ENCODE data around the gene IMPDH1.
A peak's percentile ranks its signal among the peaks of the same experiment; 100 is the strongest.

Gene IMPDH1

DNA sequence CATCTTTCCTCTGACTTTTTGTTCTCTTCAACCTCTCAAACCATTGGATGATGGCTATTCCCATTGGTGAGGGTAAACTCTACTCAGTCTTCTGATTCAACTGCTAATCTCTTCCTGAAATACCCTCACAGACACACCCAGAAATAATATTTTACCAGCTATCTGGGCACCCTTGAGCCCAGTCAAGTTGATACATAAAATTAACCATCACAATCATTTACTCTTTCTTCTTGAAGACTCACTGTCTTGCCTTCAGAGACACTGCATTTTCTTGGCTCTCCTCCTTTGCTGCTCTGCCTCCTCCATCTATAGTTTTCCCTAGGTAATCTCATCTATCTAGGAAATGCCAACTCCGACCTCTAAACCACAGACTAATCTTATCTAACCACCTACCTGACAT lies 35.7 kb downstream of the IMPDH1 start:
- peaks cover 6% of the 10 kb centered on the region for H3K27me3 Mint-ChIP-seq
- DNase-seq (no peak), ATAC-seq (no peak)
- no peak overlapping the region for H3K27ac Mint-ChIP-seq
- no peaks in the 10 kb centered on the region for H3K36me3 Mint-ChIP-seq (ENCODE audit: low read depth)
- H3K4me3 Mint-ChIP-seq = no peak overlapping the region
- H3K9me3 Mint-ChIP-seq = no peaks in the 10 kb centered on the region
- H3K4me1 Mint-ChIP-seq = no peaks in the 10 kb centered on the region

DNA sequence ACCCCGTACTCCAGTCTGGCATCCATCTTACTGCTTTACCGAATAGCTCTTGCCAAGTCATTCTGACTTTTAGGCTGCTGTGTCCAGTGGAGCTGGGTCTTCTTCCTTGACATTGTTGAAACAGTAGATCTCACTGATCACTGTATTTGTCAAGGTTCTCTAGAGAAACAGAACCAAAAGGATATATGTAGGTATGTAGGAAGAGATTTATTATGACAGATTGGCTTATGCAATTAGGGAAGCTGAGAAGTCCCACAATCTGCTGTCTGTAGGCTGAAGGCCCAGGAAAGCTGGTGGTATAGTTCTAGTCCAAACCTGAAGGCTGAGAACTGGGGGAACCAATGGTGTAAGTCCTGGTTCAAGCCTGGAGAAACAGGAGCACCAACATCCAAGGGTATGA lies 36.2 kb downstream of the IMPDH1 start:
- no peaks in the 10 kb centered on the region for H3K9me3 Mint-ChIP-seq
- no peak overlapping the region for H3K4me3 Mint-ChIP-seq
- H3K27me3 Mint-ChIP-seq = peaks cover 6% of the 10 kb centered on the region
- ATAC-seq (no peak), DNase-seq (no peak)
- H3K36me3 Mint-ChIP-seq (ENCODE audit: low read depth) = no peaks in the 10 kb centered on the region
- no peaks in the 10 kb centered on the region for H3K4me1 Mint-ChIP-seq
- H3K27ac Mint-ChIP-seq = no peak overlapping the region

DNA sequence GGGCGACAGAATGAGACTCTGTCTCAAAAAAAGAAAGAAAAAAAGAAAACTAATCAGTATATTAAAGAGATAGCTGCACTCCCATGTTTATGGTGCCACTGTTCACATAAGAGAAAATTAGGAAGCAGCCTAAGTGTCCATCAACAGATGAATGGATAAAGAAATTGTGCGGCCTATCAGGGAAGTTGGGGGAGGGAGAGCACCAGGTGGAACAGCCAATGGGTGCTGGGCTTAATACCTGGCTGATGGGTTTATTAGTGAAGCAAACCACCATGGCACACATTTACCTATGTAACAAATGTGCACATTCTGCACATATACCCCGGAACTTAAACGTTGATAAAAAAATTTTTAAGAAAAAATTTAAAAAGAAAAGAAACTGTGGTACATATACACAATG lies 39.3 kb downstream of the IMPDH1 start:
- Mint-ChIP-seq H3K9me3 (no peaks in the 10 kb centered on the region), H3K27ac (no peak overlapping the region), H3K36me3 (ENCODE audit: low read depth) (no peaks in the 10 kb centered on the region), H3K4me3 (no peak overlapping the region), H3K27me3 (peaks cover 20% of the 10 kb centered on the region), H3K4me1 (no peaks in the 10 kb centered on the region)
- ATAC-seq = no peak
- DNase-seq = no peak

DNA sequence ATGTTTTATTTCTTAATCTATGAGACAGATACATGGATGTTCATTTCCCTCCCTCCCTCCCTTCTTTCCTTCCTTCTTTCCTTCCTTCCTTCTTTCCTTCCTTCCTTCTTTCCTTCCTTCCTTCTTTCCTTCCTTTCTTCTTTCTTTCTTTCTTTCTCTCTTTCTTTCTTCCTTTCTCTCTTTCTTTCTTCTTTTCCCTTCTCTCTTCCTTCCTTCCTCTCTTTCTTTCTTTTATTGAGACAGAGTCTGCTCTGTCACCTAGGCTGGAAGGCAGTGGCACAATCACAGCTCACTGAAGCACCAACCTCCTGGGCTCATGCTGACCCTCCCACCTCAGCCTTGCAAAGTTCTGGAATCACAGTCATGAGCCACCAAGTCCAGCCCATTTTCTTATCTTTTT lies 42.8 kb downstream of the IMPDH1 start:
- H3K4me1 Mint-ChIP-seq = peaks cover 10% of the 10 kb centered on the region
- DNase-seq (no peak), ATAC-seq (no peak)
- H3K27me3 Mint-ChIP-seq = peaks cover 48% of the 10 kb centered on the region
- no peaks in the 10 kb centered on the region for H3K9me3 Mint-ChIP-seq
- no peak overlapping the region for H3K27ac Mint-ChIP-seq
- no peaks in the 10 kb centered on the region for H3K36me3 Mint-ChIP-seq (ENCODE audit: low read depth)
- no peak overlapping the region for H3K4me3 Mint-ChIP-seq

DNA sequence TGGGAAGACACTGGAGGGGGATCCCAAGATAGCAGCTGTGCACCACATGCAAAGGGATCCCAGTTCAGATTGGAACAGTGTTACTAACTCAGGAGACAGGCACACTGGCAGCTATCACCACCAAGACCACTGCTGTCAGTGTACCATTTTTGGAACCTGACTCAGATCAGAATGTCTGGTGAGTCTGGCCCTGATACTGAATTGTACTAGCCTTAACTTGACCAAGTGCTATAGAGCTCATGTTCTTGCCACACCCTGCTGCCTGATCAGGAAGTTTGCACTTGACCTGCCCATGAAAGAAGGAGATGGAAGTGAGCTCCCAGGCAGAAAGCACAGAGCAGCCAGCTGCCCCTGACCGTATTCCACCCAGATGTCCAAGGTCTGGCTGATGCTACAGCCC lies 43.5 kb downstream of the IMPDH1 start:
- Mint-ChIP-seq H3K36me3 (ENCODE audit: low read depth) (no peaks in the 10 kb centered on the region), H3K27ac (no peak overlapping the region), H3K9me3 (no peaks in the 10 kb centered on the region), H3K4me3 (no peak overlapping the region), H3K27me3 (peaks cover 51% of the 10 kb centered on the region), H3K4me1 (peaks cover 12% of the 10 kb centered on the region)
- no peak for DNase-seq
- ATAC-seq = no peak

DNA sequence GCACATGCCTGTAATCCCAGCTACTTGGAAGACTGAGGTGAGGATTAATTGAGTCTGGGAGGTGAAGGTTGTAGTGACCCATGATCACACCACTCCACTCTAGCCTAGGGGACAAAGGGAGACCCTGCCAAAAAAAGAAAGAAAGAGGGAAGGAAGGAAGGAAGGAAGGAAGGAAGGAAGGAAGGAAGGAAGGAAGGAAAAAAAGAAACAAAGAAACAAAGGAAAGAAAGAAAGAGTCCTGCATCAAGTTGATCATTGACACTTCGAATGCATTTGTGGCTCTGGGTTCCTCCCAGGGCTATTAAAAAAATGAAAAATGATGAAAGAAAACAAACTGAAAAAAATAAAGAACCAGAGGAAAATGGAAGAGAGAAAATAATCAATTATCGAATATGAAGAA lies 44.4 kb downstream of the IMPDH1 start:
- H3K27ac Mint-ChIP-seq = no peak overlapping the region
- no peak for ATAC-seq
- peaks cover 58% of the 10 kb centered on the region for H3K27me3 Mint-ChIP-seq

DNA sequence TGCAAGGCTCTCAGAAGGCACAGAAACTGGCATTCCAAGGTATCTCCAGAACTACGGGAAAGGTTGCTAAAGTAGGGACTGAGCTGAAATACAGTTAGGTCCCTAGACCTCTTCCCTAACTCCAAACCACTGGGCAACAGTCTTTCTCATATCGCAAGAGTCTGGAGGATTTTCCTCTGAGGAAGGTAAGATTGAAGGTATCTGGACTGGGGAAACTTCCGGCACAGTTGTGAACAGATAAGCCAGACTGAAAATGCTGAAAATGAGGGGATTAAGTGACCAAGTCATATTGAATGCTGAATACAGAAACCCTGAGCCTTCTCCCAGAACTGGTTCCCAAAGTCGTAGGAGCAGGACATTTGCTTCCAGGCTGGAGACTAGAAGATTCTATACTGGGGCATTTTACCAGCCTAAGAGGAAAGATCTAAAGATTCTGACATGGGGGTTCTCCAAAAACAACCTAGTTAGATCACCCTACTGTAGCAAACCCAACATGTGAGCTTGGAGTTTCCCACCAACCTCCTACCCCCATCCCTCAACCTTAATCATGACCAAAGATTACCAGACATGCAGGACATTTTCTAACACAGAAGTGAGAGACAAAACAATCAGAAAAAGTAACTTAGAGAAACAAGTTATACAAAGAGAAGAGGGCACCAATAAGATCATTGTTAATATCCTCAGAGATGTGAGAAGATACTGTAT lies 45.5 kb downstream of the IMPDH1 start:
- Mint-ChIP-seq H3K36me3 (ENCODE audit: low read depth) (no peaks in the 10 kb centered on the region), H3K4me3 (no peak overlapping the region), H3K27me3 (peaks cover 69% of the 10 kb centered on the region), H3K27ac (no peak overlapping the region), H3K4me1 (peaks cover 18% of the 10 kb centered on the region), H3K9me3 (no peaks in the 10 kb centered on the region)
- DNase-seq (no peak), ATAC-seq (no peak)

More for the DNA sequence above, 44.4 kb downstream of the IMPDH1 start:
- Mint-ChIP-seq H3K4me3 (no peak overlapping the region), H3K9me3 (no peaks in the 10 kb centered on the region), H3K4me1 (peaks cover 18% of the 10 kb centered on the region), H3K36me3 (ENCODE audit: low read depth) (no peaks in the 10 kb centered on the region)
- no peak for DNase-seq

DNA sequence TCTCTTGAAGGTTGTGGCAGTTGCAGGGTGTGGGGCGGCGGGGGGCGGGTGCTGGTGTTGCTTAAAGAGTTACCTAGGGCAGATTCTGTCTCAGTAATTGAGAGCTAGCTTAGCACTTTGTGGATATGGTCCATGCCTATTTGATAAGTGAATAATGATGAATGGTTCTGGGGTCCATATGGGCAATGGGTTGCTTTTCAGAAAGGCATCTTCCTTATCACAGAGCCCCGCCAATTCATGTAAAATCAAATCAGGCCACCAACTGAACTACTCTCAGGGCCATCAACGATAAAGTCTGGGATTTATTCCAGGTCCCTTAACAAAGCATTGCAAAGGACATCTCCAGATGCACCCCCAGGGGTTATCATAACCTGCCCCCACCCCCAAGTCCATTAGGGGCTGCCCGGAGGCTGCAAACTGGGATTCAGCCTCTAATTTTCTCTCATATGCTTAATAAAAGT lies 46.5 kb downstream of the IMPDH1 start:
- Mint-ChIP-seq H3K27me3 (peaks cover 77% of the 10 kb centered on the region), H3K9me3 (no peaks in the 10 kb centered on the region), H3K4me1 (peaks cover 18% of the 10 kb centered on the region), H3K4me3 (no peak overlapping the region), H3K27ac (no peak overlapping the region), H3K36me3 (ENCODE audit: low read depth) (no peaks in the 10 kb centered on the region)
- ATAC-seq (no peak), DNase-seq (no peak)

DNA sequence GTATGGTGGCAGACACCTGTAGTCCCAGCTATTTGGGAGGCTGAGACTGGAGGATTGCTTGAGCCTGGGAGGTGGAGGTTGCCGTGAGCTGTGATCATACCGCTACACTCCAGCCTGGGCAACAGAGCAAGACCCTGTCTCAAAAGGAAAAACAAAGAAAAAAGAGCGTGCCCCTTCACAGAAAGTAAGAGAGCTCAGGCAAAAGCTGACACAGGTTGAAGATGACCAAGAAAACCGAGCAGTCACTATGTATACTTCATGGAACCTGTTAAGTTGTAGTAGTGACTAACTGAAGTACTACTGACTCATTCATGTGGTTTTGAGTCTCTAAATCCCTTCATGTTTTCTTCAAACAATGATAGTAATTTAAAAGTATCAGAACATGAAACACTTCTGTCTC lies 47.1 kb downstream of the IMPDH1 start:
- no peak overlapping the region for H3K4me3 Mint-ChIP-seq
- peaks cover 79% of the 10 kb centered on the region for H3K27me3 Mint-ChIP-seq
- H3K36me3 Mint-ChIP-seq (ENCODE audit: low read depth) = no peaks in the 10 kb centered on the region
- no peaks in the 10 kb centered on the region for H3K9me3 Mint-ChIP-seq
- peak; percentile 85 for ATAC-seq
- DNase-seq = no peak
- H3K4me1 Mint-ChIP-seq = peaks cover 18% of the 10 kb centered on the region
- H3K27ac Mint-ChIP-seq = no peak overlapping the region

DNA sequence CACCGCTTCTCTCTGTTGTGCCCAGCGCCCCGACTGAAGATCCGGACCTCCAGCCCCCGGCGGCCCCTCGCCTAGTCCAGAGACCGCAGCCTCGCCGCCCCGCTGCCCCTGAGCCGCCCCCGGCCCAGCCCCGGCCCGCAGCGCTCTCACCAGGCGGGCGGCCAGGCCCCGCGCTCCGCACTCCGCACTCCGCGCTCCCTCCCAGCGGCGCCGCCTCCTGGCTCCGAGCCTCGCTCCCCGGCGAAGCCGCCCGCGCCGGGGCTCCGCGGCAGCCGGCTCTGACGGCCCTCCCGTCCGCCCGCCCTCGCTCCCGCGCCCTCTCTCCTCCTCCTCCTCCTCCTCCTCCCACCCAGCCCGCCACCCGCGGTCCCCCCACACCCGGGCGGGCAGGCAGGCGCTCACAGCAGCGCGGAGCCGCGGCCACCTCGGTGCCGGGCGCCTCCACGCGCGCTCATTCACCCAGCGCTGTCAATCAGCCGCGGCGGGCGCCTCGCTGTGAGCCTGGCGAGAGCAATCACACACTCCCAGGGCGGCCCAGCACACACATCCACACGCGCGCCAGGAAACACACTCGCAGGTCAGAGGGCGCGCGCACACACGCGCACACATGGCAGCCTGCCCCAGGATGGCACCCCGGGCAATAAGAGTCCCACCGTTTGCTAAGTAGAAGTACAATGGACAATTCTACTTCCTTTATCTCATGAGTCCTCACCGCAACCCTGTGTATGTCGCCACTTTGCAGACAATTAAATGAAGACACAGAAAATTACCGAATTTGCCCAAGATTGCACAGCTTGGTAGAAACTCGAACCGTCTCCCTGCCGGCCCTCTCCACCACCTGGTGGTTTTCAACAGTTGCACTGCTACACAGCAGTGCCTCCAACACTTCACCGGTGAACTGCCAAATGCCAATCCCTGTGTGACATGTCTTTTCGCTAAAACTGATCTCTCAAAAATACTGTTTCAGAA lies 48.1 kb downstream of the IMPDH1 start, which contains the start of gene PRRT4:
Gene PRRT4, minus strand, starts transcription at position 280 of the 969 bp plus-strand sequence.
- Mint-ChIP-seq H3K36me3 (ENCODE audit: low read depth) (no peaks in the 10 kb centered on the region), H3K4me3 (peak within 1 kb of the TSS; percentile 72), H3K4me1 (peaks cover 18% of the 10 kb centered on the region), H3K27me3 (peaks cover 75% of the 10 kb centered on the region), H3K9me3 (no peaks in the 10 kb centered on the region), H3K27ac (peak within 1 kb of the TSS; percentile 50)
- DNase-seq = peak; percentile 30
- ATAC-seq = peak; percentile 51

DNA sequence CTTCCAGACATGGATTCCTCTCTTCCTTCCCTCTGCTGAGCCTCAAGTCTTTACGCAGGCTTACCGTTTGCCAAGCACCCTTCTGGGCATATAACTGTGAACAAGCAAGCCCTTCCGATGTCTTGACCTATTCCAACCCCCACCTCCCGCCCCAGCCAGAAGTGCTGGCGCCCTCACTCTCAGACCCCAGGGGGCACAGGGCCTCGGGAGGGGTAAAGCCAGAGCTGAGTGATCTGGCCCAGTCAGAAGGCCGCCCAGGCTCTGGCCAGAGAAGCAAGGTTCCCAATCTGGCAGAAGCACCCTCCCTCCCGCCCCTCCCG lies 49.5 kb downstream of the IMPDH1 start:
- ATAC-seq = no peak
- Mint-ChIP-seq H3K9me3 (no peaks in the 10 kb centered on the region), H3K4me1 (peaks cover 18% of the 10 kb centered on the region), H3K36me3 (ENCODE audit: low read depth) (no peaks in the 10 kb centered on the region), H3K27ac (no peak overlapping the region), H3K27me3 (peaks cover 64% of the 10 kb centered on the region), H3K4me3 (no peak overlapping the region)
- no peak for DNase-seq

DNA sequence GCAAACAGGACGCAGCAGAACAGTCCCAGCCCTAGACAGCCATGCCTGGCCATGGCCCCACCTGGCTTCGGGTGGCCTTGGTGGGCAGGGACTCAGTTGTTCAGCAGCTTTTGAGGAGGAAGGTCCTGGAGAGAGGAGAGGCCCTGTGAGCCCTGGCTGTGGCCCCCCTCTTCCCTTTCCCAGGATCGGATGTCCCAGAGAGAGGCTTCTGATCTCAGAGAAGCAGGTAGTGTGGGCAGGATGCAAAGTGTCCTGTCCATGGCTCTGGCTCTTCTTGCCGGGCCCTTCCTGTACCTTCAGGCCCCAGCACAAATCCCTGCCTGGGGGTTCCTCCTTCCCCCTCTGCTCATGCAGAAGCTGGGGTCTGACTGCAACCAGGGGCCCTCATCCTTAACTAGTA lies 49.8 kb downstream of the IMPDH1 start:
- H3K27ac Mint-ChIP-seq = no peak overlapping the region
- no peak for DNase-seq
- H3K9me3 Mint-ChIP-seq = no peaks in the 10 kb centered on the region
- H3K27me3 Mint-ChIP-seq = peaks cover 60% of the 10 kb centered on the region
- no peaks in the 10 kb centered on the region for H3K36me3 Mint-ChIP-seq (ENCODE audit: low read depth)
- H3K4me1 Mint-ChIP-seq = peaks cover 18% of the 10 kb centered on the region
- H3K4me3 Mint-ChIP-seq = no peak overlapping the region
- no peak for ATAC-seq

DNA sequence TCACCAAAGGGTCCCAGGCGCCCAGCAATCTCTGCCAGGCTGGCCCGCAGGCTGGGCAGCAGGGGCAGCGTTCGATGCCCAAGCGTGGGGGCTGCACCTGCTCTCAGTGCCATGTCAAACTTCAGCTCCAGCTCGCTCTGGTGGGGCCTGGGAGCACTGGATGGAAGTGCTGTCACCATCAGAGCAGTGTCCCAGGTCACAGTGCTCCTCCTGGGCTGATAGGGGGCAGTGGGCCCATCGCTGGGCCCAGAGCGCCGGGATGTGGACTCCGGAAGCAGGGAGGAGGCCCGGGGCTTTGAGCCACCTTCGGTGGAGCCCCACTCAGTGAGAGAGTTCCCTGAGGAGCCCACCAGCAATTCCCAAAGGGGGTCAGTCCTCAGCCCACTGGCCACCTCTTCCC lies 50.4 kb downstream of the IMPDH1 start:
- H3K36me3 Mint-ChIP-seq (ENCODE audit: low read depth) = no peaks in the 10 kb centered on the region
- ATAC-seq (no peak), DNase-seq (no peak)
- H3K27me3 Mint-ChIP-seq = peaks cover 58% of the 10 kb centered on the region
- H3K4me3 Mint-ChIP-seq = no peak overlapping the region
- H3K4me1 Mint-ChIP-seq = peaks cover 18% of the 10 kb centered on the region
- H3K9me3 Mint-ChIP-seq = no peaks in the 10 kb centered on the region
- no peak overlapping the region for H3K27ac Mint-ChIP-seq

DNA sequence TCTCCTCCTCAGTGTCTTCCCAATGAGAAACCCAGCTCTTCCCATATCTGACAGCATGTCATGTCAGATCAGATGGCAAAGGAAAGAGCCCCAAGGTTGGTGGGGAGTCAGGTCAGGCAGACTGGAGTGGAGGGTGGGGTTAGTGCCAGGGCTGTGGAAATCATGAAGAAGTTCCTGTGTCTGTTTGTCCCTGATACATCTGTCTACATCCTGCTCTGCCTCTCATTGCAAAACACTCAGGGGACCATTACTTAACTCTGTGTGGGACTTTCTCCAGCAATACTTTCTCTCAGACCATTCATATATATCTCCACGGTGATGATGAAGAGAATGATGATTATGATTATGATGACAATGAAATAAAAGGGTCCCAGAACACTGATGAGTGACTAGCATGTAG lies 51.5 kb downstream of the IMPDH1 start:
- Mint-ChIP-seq H3K36me3 (ENCODE audit: low read depth) (no peaks in the 10 kb centered on the region), H3K4me1 (peaks cover 18% of the 10 kb centered on the region), H3K4me3 (no peak overlapping the region), H3K27me3 (peaks cover 55% of the 10 kb centered on the region), H3K27ac (no peak overlapping the region), H3K9me3 (no peaks in the 10 kb centered on the region)
- no peak for DNase-seq
- ATAC-seq = no peak

DNA sequence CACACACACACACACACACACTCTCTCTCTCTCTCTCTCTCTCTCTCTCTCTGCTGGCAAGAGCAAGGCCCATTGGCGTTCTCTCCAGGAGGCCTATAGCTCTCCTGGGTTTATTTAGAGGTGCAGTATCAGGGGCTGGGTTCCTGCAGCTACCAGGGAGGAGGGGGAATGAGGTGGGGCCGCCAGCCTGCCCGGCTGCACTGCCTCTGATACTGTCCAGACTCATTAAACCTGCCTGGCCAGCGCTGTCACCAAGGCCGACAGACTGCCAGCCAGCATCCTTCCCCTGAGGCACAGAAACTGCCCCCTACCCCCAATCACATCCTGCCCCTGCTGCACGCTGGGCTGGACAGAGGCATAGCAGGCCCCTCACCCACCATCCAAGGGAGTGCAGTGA lies 52.6 kb downstream of the IMPDH1 start:
- no peaks in the 10 kb centered on the region for H3K9me3 Mint-ChIP-seq
- H3K36me3 Mint-ChIP-seq (ENCODE audit: low read depth) = no peaks in the 10 kb centered on the region
- H3K4me1 Mint-ChIP-seq = peaks cover 14% of the 10 kb centered on the region
- DNase-seq (no peak), ATAC-seq (no peak)
- H3K4me3 Mint-ChIP-seq = no peak overlapping the region
- peaks cover 54% of the 10 kb centered on the region for H3K27me3 Mint-ChIP-seq
- H3K27ac Mint-ChIP-seq = no peak overlapping the region

All from activated naive CD8-positive, alpha-beta T cell treated with anti-CD3 and anti-CD28 coated beads, Interleukin-2, amount 50 U/mL, for 24 hours (primary cell).